GM12874 (cell line): ENCODE results near the gene SLC39A7.

Source experiments
- CTCF ChIP-seq: IDR thresholded peaks from 2 replicates; pipeline ENCODE4 v1.5.1; 2011; ENCODE audit warnings: low read depth, mild to moderate bottlenecking, control low read depth, low read length, moderate library complexity; ENCODE audit not compliant: insufficient read depth

SLC39A7 gene

DNA sequence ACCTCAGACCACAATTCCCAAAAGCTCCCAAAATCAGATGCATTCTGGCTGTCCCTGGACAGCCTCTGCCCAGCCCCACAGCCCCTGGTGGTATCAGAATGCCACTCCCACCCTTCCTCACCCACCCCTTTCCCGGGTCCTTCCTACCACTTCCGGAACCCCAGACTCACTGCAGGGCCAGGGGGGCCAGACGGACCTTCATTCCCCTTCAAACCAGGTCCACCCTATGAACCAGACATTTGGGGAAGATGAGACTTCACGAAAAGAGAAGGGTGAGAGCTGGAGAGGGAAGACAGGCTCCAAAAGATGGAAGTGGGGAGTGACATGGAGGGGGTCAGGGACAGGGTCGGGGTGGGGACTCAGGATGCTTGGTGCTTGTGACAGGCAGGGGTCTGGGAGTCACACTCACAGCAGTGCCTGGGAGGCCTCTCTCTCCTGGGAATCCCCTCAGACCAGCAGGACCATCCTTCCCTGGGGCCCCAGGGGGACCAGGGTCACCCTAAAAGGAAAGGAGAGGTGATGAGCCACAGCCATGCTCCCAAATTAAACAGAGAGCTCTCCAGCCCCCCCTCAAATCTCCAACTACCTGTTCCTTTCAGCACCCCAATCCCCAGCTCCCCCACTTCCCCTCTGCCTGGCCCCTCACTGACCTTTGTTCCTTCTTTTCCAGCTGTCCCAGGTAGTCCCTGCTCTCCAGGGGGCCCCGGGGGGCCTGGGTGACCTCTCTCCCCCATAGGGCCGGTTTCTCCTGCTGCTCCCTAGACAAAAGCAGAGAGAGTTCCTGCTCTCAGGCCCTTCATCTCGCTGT, 28.6 kb upstream of the SLC39A7 start:
- no peak for TF ChIP-seq CTCF

DNA sequence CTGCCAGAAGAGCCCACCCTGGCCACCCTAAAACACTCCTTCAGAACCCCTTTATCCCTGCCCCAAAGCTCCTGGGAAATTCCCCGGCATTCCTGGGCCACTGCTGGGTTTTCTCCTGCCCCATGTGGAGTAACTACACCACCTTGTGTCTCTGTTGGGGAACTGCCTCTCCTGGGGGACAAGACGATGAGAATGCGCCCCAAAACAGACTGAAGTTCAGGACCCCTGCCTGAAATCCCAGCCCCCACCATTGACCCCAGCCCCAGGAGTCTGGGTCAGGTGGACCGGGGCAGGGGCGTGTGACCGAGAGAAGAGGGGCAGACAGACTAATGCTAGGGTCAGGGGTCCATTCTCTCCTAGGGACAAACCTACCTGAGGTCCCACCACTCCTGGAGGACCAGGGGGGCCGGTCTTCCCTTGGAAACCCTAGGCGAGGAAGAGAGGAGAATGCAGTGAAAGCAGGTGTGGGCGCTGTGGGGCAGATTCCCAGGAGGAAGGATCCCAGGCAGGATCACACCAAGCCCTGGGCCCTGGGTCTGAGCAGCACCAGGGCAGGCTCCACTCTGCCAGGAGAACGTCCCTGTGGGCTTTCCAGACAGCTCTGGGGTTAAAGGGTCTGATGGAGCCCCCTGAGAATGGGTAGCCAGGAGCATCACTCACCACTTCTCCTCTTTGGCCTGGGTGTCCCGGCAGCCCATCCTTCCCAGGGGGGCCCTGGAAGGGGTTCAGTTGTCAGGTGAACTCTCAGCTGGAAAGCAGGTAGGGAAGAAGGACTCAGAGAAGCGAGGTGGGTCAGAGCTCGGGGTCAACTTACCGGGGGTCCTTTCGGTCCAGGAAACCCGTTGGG, 27.8 kb upstream of the SLC39A7 start:
- TF ChIP-seq CTCF, result peak; percentile 76

DNA sequence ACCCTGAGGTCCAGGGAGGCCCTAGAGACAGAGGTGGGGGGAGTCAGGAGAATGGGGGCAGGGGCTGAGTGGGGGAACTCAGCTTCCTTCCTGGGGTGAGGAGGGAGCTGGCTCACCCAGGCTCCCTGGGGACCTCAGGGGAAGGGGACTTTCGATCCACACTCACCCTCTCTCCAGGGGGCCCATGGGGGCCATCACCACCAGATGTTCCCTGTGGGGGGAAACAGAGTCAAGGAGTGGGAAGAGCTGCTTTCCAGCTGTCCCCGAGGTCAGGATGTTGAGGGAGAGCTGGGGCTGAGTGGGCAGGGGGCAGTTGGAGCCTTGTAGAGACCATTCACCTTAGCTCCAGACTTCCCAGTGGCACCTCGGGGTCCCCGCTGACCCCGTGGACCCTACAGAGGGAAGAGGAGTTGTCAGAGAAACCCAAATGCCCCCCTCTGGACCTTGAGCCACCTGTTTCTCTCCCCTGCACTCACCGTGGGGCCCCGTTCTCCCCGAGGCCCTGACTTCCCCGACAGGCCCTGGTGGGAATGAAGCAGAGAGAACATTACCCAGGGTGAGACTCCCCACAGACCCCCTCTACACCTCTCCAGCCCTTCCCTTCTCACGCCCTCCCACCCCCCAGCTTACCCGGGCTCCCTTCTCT, 27.0 kb upstream of the SLC39A7 start:
- TF ChIP-seq CTCF, result no peak

DNA sequence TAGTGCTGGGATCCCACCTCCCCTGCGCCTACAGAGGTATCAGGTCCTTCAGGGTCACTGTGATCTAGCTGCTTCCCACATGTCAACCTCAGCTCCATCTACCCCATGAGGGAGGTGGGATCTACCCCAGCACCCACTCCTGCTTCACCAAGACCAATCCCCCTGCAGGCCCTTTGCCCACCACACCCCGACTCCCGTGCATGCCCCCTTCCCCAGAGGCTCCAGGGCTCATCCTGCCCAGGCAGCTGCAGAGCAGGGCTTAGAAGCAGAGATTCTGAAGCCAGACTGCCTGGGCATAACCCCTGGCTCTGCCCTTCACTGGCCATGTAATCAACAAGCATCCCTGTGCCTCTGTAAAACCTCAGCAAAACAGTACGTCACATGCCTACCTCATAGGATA, 25.9 kb upstream of the SLC39A7 start:
- TF ChIP-seq CTCF, result no peak

DNA sequence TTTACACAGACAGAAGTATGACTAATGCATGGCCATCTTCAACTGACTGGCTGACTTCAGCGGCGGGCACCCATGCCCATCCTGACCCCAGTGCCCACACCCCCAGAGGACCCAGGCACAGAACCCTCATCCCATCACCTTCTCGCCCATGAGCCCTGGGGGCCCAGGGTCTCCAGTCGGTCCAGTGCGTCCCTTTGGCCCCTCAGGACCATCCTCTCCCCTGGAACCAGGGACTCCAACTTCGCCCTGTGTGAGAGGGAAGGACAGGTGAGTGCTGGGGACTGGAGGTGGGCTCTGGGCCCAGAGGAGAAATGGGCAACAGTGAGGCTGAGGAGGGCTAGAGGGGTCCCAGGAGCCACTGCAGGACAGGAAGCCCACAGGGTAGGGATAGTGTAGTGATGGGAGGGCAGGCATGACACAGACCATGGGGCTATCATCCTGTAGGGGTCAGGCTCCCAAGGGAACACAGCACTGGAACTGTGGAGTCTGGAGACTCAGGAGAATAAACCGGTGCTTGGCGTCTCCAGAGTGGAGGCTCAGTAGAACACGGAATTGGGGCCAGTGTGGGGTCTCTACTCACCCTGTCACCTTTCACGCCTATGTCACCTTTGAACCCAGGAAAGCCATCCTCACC, 25.1 kb upstream of the SLC39A7 start:
- TF ChIP-seq CTCF, result no peak

GRCh38 chr6:33176906-33177305, 23.8 kb upstream of the SLC39A7 start:
- no peak for TF ChIP-seq CTCF
